Left lobe of liver (tissue), 2 donors: ENCODE data around the gene ST6GAL2. TPM values are rescaled to one million over a fixed set of nuclear protein-coding genes. Genes with fewer than 3 reads are reported as not detected.
A peak's percentile ranks its signal among the peaks of the same experiment; 100 is the strongest.

Source experiments
- ATAC-seq: fragments of 200-7000 bp; cut with Tn5 transposase; one replicate; pipeline ENCODE4 v1.9.1; 2020; ENCODE audit warnings: mild to moderate bottlenecking, moderate library complexity
- DNase-seq: peaks from one replicate; pipeline ENCODE4 v3.0.0-alpha.2; 2020; ENCODE audit warnings: low spot score
- total RNA-seq: library from RNA; stranded (reverse); gene quantifications from one replicate; pipeline ENCODE4 v1.2.1, GENCODE V29; 2021
- donor health status: DM: no; HTN: no; CAD: no; lungs with moderate emphysema.
- donor health status: DM: no; HTN: yes; CAD: no.

The ST6GAL2 gene
- 0.81 TPM for total RNA-seq

- peak; percentile 44 for ATAC-seq
- DNase-seq: no peak
Measured at GRCh38 chr2:106885971-106886915, at the start of gene ST6GAL2. ST6GAL2 (minus strand) TSS chr2:106886167; CDS start chr2:106843977, 42,190 bp downstream.

- DNase-seq: no peak
- no peak for ATAC-seq
Measured at GRCh38 chr2:106932644-106933043, 46.7 kb upstream of the ST6GAL2 start.

- DNase-seq (no peak), ATAC-seq (no peak)
Measured at GRCh38 chr2:106931717-106932335, 45.9 kb upstream of the ST6GAL2 start.

GRCh38 chr2:106921451-106921850, 35.5 kb upstream of the ST6GAL2 start:
- no peak for ATAC-seq

GRCh38 chr2:106919012-106919411, 33.0 kb upstream of the ST6GAL2 start:
- ATAC-seq (no peak), DNase-seq (no peak)

More at GRCh38 chr2:106921451-106921850, 35.5 kb upstream of the ST6GAL2 start:
- DNase-seq: no peak

- DNase-seq: no peak
- no peak for ATAC-seq
Measured at GRCh38 chr2:106904242-106904641, 18.3 kb upstream of the ST6GAL2 start.

- DNase-seq (no peak), ATAC-seq (no peak)
Measured at GRCh38 chr2:106899786-106900530, 14.0 kb upstream of the ST6GAL2 start.

- no peak for ATAC-seq
- DNase-seq: no peak
Measured at GRCh38 chr2:106894545-106894944, 8.6 kb upstream of the ST6GAL2 start.

- ATAC-seq: no peak
- DNase-seq: no peak
Measured at GRCh38 chr2:106892048-106892447, 6.1 kb upstream of the ST6GAL2 start.

GRCh38 chr2:106890606-106891005, 4.6 kb upstream of the ST6GAL2 start:
- DNase-seq (no peak), ATAC-seq (no peak)

GRCh38 chr2:106886916-106887758, 1.2 kb upstream of the ST6GAL2 start:
- ATAC-seq: peak; percentile 33
- peak; percentile 51 for DNase-seq

GRCh38 chr2:106885329-106885728, 638 bp downstream of the ST6GAL2 start:
- ATAC-seq (no peak), DNase-seq (no peak)

GRCh38 chr2:106882673-106883072, 3.3 kb downstream of the ST6GAL2 start:
- DNase-seq (no peak), ATAC-seq (no peak)

GRCh38 chr2:106878206-106878605, 7.8 kb downstream of the ST6GAL2 start:
- DNase-seq (no peak), ATAC-seq (no peak)

GRCh38 chr2:106876699-106877098, 9.3 kb downstream of the ST6GAL2 start:
- ATAC-seq (no peak), DNase-seq (no peak)

GRCh38 chr2:106869512-106870275, 16.3 kb downstream of the ST6GAL2 start:
- DNase-seq (no peak), ATAC-seq (no peak)

GRCh38 chr2:106868275-106868674, 17.7 kb downstream of the ST6GAL2 start:
- peak; percentile 63 for ATAC-seq

GRCh38 chr2:106867196-106867953, 18.6 kb downstream of the ST6GAL2 start:
- DNase-seq (no peak), ATAC-seq (no peak)

More at GRCh38 chr2:106868275-106868674, 17.7 kb downstream of the ST6GAL2 start:
- no peak for DNase-seq

GRCh38 chr2:106866641-106867040, 19.3 kb downstream of the ST6GAL2 start:
- ATAC-seq: no peak
- DNase-seq: no peak
